ENCODE results near the gene ARVCF. TPM values are rescaled to one million over a fixed set of nuclear protein-coding genes. Genes with fewer than 3 reads are reported as not detected.

The ARVCF gene
- total and polyA plus RNA-seq, 2 donors (not counting 1 experiment from before 2014, with no cell fraction given), result 2.2 to 6.7 TPM

DNA sequence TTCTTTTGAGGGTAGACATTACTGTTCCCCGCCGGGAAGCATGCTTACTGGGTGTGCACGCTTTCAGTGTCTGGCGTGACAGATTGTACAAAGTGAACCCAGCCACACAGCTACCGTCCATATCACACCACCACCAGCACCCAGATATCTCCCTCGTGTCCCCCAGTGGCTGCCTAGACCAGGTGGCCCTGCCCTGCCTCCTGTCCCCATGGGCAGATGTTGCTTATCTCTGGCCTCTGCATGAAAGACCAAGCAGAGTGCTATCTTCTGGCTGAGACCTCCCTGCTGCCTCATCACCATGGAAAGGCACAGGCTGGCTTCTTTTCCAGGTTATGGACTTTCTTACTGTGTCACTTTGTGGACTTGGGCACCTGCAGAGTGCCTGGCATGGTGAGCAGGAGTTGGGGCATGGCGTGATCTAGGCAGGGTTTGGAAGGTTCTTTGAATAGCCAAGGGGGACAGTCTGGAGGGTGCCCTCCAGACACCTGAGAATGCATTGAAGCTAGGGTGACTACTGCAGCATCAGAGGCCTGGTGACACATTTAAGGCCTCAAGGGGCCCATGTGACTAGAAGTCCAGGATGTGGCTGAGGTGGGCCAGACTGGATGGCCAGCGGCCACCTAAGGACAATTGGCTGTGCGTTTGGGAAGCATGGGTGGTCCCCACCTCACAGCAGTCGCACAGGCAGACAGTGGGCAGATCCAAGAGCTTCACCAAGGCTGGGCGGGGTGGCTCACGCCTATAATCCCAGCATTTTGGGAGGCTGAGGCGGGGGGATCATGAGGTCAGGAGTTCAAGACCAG, 9.0 kb upstream of the ARVCF start:
- CTCF ChIA-PET, result interaction anchor here (0.9 kb wide), 1 partner anchor 10 kb away, joined by 3 read pairs; no protein-coding TSS in a partner anchor
- intact Hi-C loops (cut with micrococcal nuclease), result no loop called here
- no peak overlapping the region for H3K4me3 ChIP-seq (ENCODE audit: control extremely low read depth in 1 of 5, extremely low read depth in 1 of 5, insufficient read depth in 1 of 5, low read depth in 2 of 5, low read length in 4 of 5)
- ATAC-seq (ENCODE audit: low read depth) (no peak), DNase-seq (peak; percentile 5)
- H3K36me3 ChIP-seq (replicated peaks in 1 of 2; ENCODE audit: control extremely low read depth in 1 of 2, control insufficient read depth in 1 of 2, extremely low read depth in 1 of 2, insufficient read depth in 2 of 2, low read length in 1 of 2), result no peaks in the 10 kb centered on the region
- no peak overlapping the region for H3K27ac Mint-ChIP-seq
- H3K9me3 ChIP-seq (ENCODE audit: control extremely low read depth in 1 of 3, control insufficient read depth in 2 of 3, insufficient read depth in 1 of 3, low read length in 2 of 3), result no peaks in the 10 kb centered on the region
- no peak overlapping the region for H3K4me2 ChIP-seq (replicated peaks; ENCODE audit: low read depth, low read length, poor library complexity, severe bottlenecking)
- H3K79me2 ChIP-seq (ENCODE audit: control insufficient read depth, insufficient read depth, low read length), result peaks cover 88% of the 10 kb centered on the region
- H3K9ac ChIP-seq (ENCODE audit: low read length), result no peak overlapping the region
- peaks cover 68% of the 10 kb centered on the region for H4K20me1 ChIP-seq (ENCODE audit: control insufficient read depth, insufficient read depth, low read length, poor library complexity, severe bottlenecking)
- POLR2A ChIA-PET, result no interaction called here
- WGBS (ENCODE audit: insufficient coverage), result 98% methylated on average over 13 of the region's 13 CpGs
- no peak overlapping the region for H3K4me3 Mint-ChIP-seq
- H3K9me3 Mint-ChIP-seq (ENCODE audit: insufficient read depth), result no peaks in the 10 kb centered on the region
- no peak overlapping the region for H2AFZ ChIP-seq (ENCODE audit: insufficient read depth, low read depth, low read length, poor library complexity, severe bottlenecking)
- no peaks in the 10 kb centered on the region for H3K27me3 Mint-ChIP-seq
- no peak overlapping the region for H3K27ac ChIP-seq (ENCODE audit: low read length in 2 of 2)
- H3K4me1 Mint-ChIP-seq, result peaks cover 54% of the 10 kb centered on the region
- H3K4me1 ChIP-seq (ENCODE audit: control insufficient read depth in 2 of 2, insufficient read depth in 2 of 2, low read length in 2 of 2), result peaks cover 20 to 28% of the 10 kb centered on the region in 2 donors
- TF ChIP-seq, protein P1, sequence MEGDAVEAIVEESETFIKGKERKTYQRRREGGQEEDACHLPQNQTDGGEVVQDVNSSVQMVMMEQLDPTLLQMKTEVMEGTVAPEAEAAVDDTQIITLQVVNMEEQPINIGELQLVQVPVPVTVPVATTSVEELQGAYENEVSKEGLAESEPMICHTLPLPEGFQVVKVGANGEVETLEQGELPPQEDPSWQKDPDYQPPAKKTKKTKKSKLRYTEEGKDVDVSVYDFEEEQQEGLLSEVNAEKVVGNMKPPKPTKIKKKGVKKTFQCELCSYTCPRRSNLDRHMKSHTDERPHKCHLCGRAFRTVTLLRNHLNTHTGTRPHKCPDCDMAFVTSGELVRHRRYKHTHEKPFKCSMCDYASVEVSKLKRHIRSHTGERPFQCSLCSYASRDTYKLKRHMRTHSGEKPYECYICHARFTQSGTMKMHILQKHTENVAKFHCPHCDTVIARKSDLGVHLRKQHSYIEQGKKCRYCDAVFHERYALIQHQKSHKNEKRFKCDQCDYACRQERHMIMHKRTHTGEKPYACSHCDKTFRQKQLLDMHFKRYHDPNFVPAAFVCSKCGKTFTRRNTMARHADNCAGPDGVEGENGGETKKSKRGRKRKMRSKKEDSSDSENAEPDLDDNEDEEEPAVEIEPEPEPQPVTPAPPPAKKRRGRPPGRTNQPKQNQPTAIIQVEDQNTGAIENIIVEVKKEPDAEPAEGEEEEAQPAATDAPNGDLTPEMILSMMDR (IDR thresholded peaks at IDR 0.05), result no peak
- no peak for TF ChIP-seq EZH2 (IDR thresholded peaks at IDR 0.05; ENCODE audit: borderline replicate concordance, insufficient read depth, low read depth, low read length, poor library complexity, severe bottlenecking)
- H3K27me3 ChIP-seq (replicated peaks in 1 of 4; ENCODE audit: control extremely low read depth in 1 of 4, control insufficient read depth in 3 of 4, insufficient read depth in 4 of 4, low read length in 3 of 4), result no peaks in the 10 kb centered on the region

Data from B cell (primary cell).